HL-60/S4 treated with phorbol 12-myristate 13-acetate at 8.2 ng/mL for 4 days and 3 days (cell line): ENCODE results near the gene HEPN1.

Experiments used
- in situ Hi-C: fragments of 300-500 bp; cut with MboI; formaldehyde crosslinking; loops from 2 replicates; pipeline ENCODE4 v1.15.0; 2022; ENCODE audit warnings: low sequenced_read_pairs

Gene HEPN1

DNA sequence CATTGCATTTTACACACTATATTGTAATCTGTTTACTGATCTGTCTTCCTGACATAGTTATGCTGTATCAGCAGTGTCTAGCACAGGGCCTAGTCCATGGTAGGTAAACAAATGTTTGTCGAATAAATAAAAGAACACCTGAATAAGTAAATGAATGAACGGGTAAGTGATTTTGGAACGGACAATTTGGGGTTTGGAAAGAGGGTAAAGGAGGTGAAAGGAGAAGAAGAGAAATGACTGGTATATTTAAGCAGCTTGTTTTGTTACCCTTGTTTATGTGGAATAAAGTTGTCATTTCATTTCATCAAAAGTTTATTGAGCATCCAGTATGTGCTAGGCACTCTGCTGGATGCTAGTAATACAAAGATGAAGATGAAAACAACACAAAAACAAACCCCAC is at the start of gene HEPN1:
Gene HEPN1 (plus strand): TSS at position 301 of the 400 bp plus-strand sequence.
- in situ Hi-C loops: no loop called here

GRCh38 chr11:124869331-124869730 is 49.7 kb upstream of the HEPN1 start:
- in situ Hi-C loops: no loop called here

- in situ Hi-C loops: no loop called here
Measured at GRCh38 chr11:124869856-124870387, 49.1 kb upstream of the HEPN1 start.

DNA sequence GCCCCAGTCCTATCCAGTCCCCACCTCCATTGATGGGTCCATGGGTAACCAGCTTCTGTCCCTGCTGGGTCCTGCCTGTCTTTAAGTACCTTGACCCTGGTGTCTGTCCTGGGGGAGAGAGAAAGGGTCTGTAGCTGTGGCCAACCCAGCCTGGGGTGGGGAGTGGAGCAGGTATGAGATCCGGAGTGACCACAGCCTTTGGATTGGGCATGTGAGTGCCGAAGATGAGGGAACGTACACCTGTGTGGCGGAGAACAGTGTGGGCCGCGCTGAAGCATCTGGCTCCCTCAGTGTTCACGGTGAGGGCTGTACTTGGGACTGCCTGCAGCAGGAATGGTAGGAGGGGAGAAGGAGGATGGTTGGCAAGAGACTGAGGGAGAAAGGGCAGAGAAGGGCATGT is 48.6 kb upstream of the HEPN1 start:
- in situ Hi-C loops: no loop called here

- in situ Hi-C loops: no loop called here
Measured at GRCh38 chr11:124872280-124872679, 46.8 kb upstream of the HEPN1 start.

GRCh38 chr11:124872741-124873140 is 46.3 kb upstream of the HEPN1 start:
- in situ Hi-C loops: no loop called here

DNA sequence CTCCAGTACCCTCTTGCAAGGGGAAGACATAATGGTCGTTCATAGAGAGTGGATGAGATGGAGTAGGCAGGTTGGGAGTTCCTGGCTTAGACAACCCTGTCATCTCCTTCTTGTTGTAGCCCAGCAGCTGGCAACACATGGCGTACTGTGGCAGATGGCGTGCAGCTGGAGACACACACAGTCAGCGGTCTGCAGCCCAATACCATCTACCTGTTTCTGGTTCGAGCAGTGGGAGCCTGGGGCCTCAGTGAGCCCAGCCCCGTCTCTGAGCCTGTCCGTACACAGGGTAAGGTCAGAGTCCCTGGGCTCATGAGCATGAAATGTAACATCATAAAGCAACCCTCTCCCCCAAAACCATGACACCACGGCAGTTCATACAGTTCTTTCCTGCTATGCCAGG is 45.1 kb upstream of the HEPN1 start:
- in situ Hi-C loops: no loop called here

DNA sequence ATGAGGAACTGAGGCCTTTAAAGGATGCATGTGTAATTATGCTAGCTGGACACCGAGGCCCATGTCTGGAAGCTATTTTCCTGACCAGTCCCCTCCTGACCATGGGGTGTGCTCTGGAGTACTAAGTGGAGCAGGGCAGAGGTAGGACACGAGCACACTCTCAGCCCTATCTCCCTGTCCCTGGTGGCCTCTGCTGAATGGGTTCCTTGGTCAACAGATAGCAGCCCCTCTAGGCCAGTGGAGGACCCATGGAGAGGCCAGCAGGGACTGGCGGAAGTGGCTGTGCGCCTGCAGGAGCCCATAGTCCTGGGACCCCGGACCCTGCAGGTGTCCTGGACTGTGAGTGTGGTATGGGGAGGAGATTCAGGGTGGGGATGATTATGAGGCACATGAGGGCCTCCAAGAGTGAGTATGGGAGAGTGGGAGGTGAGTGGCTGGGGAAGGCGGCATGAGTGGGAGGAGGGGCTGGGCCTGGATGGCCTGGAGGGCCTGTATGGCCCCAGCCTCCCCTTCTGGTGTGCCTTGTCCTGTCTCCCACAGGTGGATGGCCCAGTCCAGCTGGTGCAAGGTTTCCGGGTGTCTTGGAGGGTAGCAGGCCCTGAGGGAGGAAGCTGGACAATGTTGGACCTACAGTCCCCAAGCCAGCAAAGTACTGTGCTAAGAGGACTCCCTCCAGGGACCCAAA is 44.3 kb upstream of the HEPN1 start:
- in situ Hi-C loops: no loop called here

DNA sequence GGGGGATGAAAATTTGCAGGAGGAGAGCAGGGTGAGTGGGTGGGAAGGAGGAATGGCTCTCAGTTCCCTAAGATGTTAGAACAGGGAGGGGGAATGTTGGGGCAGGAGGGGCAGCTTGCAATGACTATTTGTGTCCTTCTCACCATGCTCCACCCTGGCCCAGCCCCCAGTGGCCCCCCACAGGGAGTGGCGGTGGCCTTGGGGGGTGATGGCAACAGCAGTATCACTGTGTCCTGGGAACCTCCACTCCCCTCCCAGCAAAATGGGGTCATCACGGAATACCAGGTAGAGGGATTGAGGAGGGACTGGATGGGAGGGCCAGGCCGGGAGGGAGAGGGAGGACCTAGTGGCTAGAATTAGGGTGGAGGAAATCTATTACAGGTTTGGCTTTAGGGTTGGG is 43.6 kb upstream of the HEPN1 start:
- in situ Hi-C loops: no loop called here

DNA sequence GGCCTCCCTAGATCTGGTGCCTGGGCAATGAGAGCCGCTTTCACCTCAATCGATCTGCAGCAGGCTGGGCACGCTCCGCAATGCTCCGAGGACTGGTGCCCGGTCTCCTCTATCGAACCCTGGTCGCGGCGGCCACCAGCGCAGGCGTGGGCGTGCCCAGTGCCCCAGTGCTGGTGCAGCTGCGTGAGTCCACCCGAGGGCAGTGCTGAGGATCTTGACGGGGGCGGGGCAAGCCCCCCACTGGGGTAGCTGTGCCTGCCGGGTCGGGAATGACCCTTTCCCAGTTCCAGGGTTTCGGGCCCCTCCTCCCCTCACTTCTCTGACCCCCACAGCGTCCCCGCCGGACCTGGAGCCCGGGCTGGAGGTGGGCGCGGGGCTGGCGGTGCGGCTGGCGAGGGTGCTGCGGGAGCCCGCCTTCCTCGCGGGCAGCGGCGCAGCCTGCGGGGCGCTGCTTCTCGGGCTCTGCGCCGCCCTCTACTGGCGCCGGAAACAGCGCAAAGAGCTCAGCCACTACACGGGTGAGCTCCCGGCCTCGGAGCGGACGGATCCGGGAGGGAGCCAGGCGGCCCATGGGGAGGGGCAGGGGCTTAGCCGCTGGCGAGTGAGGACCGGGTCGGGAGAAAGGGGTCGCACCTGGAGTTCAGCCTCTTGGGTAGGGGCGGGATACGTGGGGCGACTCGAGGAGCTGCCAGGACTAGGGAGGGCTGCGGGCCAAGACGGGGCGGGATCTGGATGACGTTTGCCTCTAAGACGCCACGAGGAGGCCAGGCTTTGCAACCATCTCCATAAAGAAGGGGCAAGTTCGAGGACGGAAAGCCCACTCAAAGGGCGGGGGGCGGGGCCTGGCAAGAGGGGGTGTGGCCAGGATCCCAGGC is 42.9 kb upstream of the HEPN1 start:
- in situ Hi-C loops: no loop called here

DNA sequence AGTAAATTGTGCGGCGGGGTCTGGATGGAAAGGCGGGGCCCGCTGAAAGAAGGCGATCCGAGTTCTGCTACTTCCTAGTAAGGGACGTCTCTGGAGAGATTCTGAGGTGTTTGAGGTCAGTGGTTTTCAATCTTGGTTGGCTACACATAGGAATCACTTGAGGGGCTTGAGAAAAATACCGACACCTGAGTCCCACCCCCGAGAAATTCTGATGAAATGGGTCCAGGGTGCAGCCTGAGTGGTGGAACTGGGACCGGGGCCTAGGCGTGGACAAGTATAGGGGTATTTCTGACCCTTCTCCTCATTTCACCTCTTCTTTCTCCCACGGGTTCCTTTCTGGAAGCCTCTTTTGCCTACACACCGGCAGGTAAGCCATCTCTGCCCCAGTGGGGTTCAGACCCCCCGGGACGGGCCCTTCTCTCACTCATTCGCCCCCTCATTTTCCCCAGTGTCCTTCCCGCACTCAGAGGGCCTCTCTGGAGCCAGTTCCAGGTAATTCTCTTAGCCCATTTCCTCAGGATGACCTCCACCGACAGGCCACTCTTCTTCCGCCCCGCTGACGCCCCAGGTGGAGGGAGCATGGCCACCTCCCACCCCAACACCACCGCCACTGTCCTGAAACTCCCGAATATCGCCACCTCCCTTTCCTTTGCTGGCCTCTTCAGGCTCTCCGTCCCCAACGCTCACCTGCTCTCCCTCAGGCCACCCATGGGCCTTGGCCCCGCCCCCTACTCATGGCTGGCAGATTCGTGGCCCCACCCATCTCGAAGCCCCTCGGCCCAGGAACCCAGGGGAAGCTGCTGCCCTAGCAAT is 42.0 kb upstream of the HEPN1 start:
- in situ Hi-C loops: no loop called here

- in situ Hi-C loops: no loop called here
Measured at GRCh38 chr11:124877631-124877909, 41.5 kb upstream of the HEPN1 start.

GRCh38 chr11:124877910-124878758 is 40.9 kb upstream of the HEPN1 start:
- in situ Hi-C loops: no loop called here

- in situ Hi-C loops: no loop called here
Measured at GRCh38 chr11:124878759-124879492, 40.1 kb upstream of the HEPN1 start.

DNA sequence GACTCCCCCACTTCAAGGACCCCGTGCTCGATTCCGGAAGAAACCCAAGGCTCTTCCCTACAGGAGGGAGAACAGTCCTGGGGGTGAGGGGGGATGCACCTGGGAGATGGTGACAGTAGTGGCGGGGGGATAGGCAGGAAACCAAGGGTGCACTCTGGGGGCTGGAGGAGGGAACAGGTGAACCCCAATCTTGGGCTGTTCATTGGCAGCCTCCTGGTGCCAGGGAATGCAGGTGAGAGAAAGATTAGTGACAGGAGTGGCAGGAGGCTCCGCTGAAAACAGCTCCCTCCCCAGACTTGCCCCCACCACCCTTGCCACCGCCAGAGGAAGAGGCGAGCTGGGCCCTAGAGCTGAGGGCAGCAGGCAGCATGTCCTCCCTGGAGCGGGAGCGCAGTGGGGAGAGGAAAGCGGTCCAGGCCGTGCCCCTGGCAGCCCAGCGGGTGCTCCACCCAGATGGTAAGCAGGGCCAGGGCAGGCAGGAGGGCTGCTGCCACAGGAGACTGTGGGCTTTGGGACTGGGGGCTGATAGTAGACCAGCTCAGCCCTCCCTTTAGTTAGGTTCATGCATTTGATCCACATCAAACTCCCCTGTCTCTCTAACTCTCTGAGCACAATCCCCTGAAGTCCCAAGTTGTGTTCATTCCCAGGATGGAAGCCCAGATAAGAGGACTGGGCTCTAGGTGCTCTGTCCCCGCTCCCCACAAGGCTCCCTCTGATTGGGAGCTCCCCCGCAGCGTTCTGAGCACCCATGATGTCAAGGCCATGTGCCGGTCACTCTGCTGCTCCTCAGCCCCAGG is 39.4 kb upstream of the HEPN1 start:
- in situ Hi-C loops: no loop called here

- in situ Hi-C loops: no loop called here
Measured at GRCh38 chr11:124880290-124880611, 38.8 kb upstream of the HEPN1 start.

DNA sequence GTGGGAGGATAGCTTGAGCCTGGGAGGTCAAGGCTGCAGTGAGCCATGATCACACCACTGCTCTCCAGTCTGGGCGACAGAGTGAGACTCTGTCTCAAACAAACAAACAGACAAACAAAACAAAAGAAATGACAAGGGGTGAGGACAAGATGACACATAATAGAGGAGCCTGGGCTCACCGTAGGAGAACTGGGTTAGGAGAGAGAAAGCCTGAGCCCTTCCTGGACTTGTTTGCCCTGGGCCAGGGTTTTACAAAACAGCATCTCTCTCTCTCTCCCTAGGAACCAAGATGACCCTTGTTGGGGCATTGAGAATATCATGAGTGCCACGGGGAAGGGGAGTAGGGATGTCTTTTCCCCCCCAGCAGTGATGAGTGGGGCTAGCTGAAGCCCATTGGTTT is 38.1 kb upstream of the HEPN1 start:
- in situ Hi-C loops: no loop called here

- in situ Hi-C loops: no loop called here
Measured at GRCh38 chr11:124882339-124883071, 36.5 kb upstream of the HEPN1 start.

GRCh38 chr11:124884340-124884739 is 34.7 kb upstream of the HEPN1 start:
- in situ Hi-C loops: no loop called here
